Measurements from ENCODE around the gene ADH4. TPM values are rescaled to one million over a fixed set of nuclear protein-coding genes. Genes with fewer than 3 reads are reported as not detected.

The ADH4 gene
- total and polyA plus RNA-seq, 2 of the 4 experiments (the other 2 are of a cell fraction) = not detected

DNA sequence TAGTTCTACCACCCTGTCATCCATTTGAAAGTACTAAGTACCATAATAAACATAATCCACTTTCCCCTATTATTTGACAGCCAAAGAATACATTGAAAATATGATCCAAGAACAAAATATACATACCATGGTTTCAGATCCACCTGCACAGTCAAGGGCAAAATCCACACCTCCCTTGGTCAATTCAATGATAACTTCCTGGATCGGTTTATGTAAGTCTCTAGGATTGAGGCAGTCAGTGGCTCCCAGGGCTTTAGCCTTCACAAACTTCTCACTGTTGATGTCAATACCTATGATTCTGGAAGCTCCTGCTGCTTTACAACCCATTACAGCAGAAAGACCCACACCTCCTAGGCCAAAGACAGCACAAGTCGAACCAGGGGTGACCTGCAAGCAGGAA, 12.7 kb downstream of the ADH4 start:
- H3K4me3 ChIP-seq (ENCODE audit: insufficient read depth, low read depth, low read length) = no peak overlapping the region
- H2BK5ac ChIP-seq (ENCODE audit: low read depth, low read length, poor library complexity, severe bottlenecking) = no peak overlapping the region
- dilution Hi-C loops (cut with HindIII; ENCODE audit: low sequenced_read_pairs, unreplicated experiment) = no loop called here
- no peaks in the 10 kb centered on the region for H3K9me3 ChIP-seq (ENCODE audit: control insufficient read depth, insufficient read depth, low read length)
- no peak overlapping the region for H3K4me2 ChIP-seq (ENCODE audit: low read depth, low read length)
- no peak overlapping the region for H3K4ac ChIP-seq (ENCODE audit: low read depth, low read length)
- no CpG with 5 or more reads among the region's 2 CpGs for WGBS, 2 experiments (ENCODE audit: extremely low coverage in 2 of 2, insufficient read length in 1 of 2)
- intact Hi-C loops (cut with micrococcal nuclease) = no loop called here
- H4K91ac ChIP-seq (ENCODE audit: insufficient read depth, low read depth, low read length) = no peak overlapping the region
- H3K18ac ChIP-seq (ENCODE audit: low read depth, low read length) = no peak overlapping the region
- no peak overlapping the region for H2BK15ac ChIP-seq (ENCODE audit: low read depth, low read length)
- no peaks in the 10 kb centered on the region for H3K9me1 ChIP-seq (ENCODE audit: insufficient read depth, low read length)
- H2AFZ ChIP-seq (replicated peaks; ENCODE audit: low read length, poor library complexity) = no peak overlapping the region
- in situ Hi-C loops (cut with MboI; ENCODE audit: low sequenced_read_pairs) = no loop called here
- no peak overlapping the region for H3K23ac ChIP-seq (ENCODE audit: low read depth, low read length)
- H2BK120ac ChIP-seq (ENCODE audit: low read depth, low read length) = no peak overlapping the region
- no peak overlapping the region for H3K14ac ChIP-seq (replicated peaks; ENCODE audit: low read depth, low read length)
- no peak overlapping the region for H2AK9ac ChIP-seq (replicated peaks; ENCODE audit: low read depth, low read length, poor library complexity)
- H4K8ac ChIP-seq (ENCODE audit: low read depth in 2 of 2, low read length in 2 of 2) = no peak overlapping the region
- no peak for ATAC-seq (ENCODE audit: low read depth)
- H4K5ac ChIP-seq (ENCODE audit: low read depth, low read length) = no peak overlapping the region
- H3K27ac ChIP-seq (ENCODE audit: insufficient read depth, low read length) = no peak overlapping the region
- no peaks in the 10 kb centered on the region for H3K36me3 ChIP-seq (ENCODE audit: control insufficient read depth, insufficient read depth, low read length)
- POLR2A ChIA-PET (ENCODE audit: unreplicated experiment) = no interaction called here
- no peaks in the 10 kb centered on the region for H3K4me1 ChIP-seq (ENCODE audit: control insufficient read depth, insufficient read depth, low read length)
- no peak overlapping the region for H3K9ac ChIP-seq (ENCODE audit: low read depth, low read length)
- no peaks in the 10 kb centered on the region for H3K27me3 ChIP-seq (ENCODE audit: control insufficient read depth, insufficient read depth, low read length)
- BruUV-seq (replicated peaks) = no TSS peak
- H2AK5ac ChIP-seq (ENCODE audit: low read depth, low read length) = no peak overlapping the region
- no peak for DNase-seq
- H3K56ac ChIP-seq (ENCODE audit: extremely low read depth, insufficient read depth, low read length) = no peak overlapping the region
- no peak overlapping the region for H2BK20ac ChIP-seq (ENCODE audit: low read depth, low read length)
- H3K79me1 ChIP-seq (ENCODE audit: low read depth in 1 of 2, low read length in 2 of 2) = no peaks in the 10 kb centered on the region
- no peaks in the 10 kb centered on the region for H4K20me1 ChIP-seq (ENCODE audit: insufficient read depth, low read length)
- TF ChIP-seq, protein P1, sequence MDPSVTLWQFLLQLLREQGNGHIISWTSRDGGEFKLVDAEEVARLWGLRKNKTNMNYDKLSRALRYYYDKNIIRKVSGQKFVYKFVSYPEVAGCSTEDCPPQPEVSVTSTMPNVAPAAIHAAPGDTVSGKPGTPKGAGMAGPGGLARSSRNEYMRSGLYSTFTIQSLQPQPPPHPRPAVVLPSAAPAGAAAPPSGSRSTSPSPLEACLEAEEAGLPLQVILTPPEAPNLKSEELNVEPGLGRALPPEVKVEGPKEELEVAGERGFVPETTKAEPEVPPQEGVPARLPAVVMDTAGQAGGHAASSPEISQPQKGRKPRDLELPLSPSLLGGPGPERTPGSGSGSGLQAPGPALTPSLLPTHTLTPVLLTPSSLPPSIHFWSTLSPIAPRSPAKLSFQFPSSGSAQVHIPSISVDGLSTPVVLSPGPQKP (IDR thresholded peaks at IDR 0.05; ENCODE audit: borderline replicate concordance, low read depth, low read length) = no peak
- no peak for TF ChIP-seq CEBPB (IDR thresholded peaks at IDR 0.05; ENCODE audit: low read depth, low read length)
- TF ChIP-seq RCOR1 (IDR thresholded peaks at IDR 0.05; ENCODE audit: insufficient replicate concordance, low read length) = no peak
- TF ChIP-seq RAD21 (IDR thresholded peaks at IDR 0.05; ENCODE audit: low read length) = no peak
- TF ChIP-seq NFE2L2 (IDR thresholded peaks at IDR 0.05; ENCODE audit: low read depth, low read length) = no peak
- TF ChIP-seq POLR2A (IDR thresholded peaks at IDR 0.05; ENCODE audit: low read depth, low read length) = no peak
- no peak for TF ChIP-seq CHD1 (IDR thresholded peaks at IDR 0.05; ENCODE audit: low read depth, low read length)
- TF ChIP-seq, protein P2, sequence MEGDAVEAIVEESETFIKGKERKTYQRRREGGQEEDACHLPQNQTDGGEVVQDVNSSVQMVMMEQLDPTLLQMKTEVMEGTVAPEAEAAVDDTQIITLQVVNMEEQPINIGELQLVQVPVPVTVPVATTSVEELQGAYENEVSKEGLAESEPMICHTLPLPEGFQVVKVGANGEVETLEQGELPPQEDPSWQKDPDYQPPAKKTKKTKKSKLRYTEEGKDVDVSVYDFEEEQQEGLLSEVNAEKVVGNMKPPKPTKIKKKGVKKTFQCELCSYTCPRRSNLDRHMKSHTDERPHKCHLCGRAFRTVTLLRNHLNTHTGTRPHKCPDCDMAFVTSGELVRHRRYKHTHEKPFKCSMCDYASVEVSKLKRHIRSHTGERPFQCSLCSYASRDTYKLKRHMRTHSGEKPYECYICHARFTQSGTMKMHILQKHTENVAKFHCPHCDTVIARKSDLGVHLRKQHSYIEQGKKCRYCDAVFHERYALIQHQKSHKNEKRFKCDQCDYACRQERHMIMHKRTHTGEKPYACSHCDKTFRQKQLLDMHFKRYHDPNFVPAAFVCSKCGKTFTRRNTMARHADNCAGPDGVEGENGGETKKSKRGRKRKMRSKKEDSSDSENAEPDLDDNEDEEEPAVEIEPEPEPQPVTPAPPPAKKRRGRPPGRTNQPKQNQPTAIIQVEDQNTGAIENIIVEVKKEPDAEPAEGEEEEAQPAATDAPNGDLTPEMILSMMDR (conservative IDR thresholded peaks at IDR 0.05; ENCODE audit: low read depth, low read length) = no peak
- TF ChIP-seq, protein P3, sequence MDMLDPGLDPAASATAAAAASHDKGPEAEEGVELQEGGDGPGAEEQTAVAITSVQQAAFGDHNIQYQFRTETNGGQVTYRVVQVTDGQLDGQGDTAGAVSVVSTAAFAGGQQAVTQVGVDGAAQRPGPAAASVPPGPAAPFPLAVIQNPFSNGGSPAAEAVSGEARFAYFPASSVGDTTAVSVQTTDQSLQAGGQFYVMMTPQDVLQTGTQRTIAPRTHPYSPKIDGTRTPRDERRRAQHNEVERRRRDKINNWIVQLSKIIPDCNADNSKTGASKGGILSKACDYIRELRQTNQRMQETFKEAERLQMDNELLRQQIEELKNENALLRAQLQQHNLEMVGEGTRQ (IDR thresholded peaks at IDR 0.05; ENCODE audit: low read depth, low read length) = no peak
- TF ChIP-seq MAZ (IDR thresholded peaks at IDR 0.05; ENCODE audit: borderline replicate concordance, low read depth, low read length) = no peak
- no peak for TF ChIP-seq SMC3 (IDR thresholded peaks at IDR 0.05; ENCODE audit: low read depth, low read length)
- no peak for TF ChIP-seq FOS (IDR thresholded peaks at IDR 0.05; ENCODE audit: low read depth, low read length)
- no peak for TF ChIP-seq MXI1 (IDR thresholded peaks at IDR 0.05; ENCODE audit: borderline replicate concordance, low read depth, low read length)
- no peak for TF ChIP-seq MAFK (IDR thresholded peaks at IDR 0.05; ENCODE audit: low read depth, low read length)
- CTCF ChIA-PET = no interaction called here

Data from IMR-90 (cell line).